Measurements from ENCODE around the gene PDE4D. TPM values are rescaled to one million over a fixed set of nuclear protein-coding genes. Genes with fewer than 3 reads are reported as not detected.

The PDE4D gene
- total RNA-seq, 1 donor from 2014 or later = 2.3 TPM

GRCh38 chr5:59149827-59150226, 743.7 kb downstream of the PDE4D start:
- no peaks in the 10 kb centered on the region for H3K4me1 ChIP-seq
- H3K27me3 ChIP-seq = no peaks in the 10 kb centered on the region
- Mint-ChIP-seq H3K27me3 (ENCODE audit: insufficient read depth, low read depth) (no peaks in the 10 kb centered on the region), H3K36me3 (no peaks in the 10 kb centered on the region), H3K4me3 (no peak overlapping the region), H3K9me3 (peaks cover 2% of the 10 kb centered on the region), H3K4me1 (no peaks in the 10 kb centered on the region), H3K27ac (no peak overlapping the region)
- H2AFZ ChIP-seq (replicated peaks) = no peak overlapping the region
- no peaks in the 10 kb centered on the region for H3K9me3 ChIP-seq (ENCODE audit: low read depth)
- H3K79me2 ChIP-seq (ENCODE audit: low read depth) = no peaks in the 10 kb centered on the region
- DNase-seq (ENCODE audit: low spot score) = no peak
- no peaks in the 10 kb centered on the region for H4K20me1 ChIP-seq (ENCODE audit: low read depth)
- no peaks in the 10 kb centered on the region for H3F3A ChIP-seq (ENCODE audit: low read depth)
- H3K36me3 ChIP-seq = no peaks in the 10 kb centered on the region
- no peak overlapping the region for H3K4me3 ChIP-seq
- no peak overlapping the region for H3K4me2 ChIP-seq
- H3K9ac ChIP-seq = no peak overlapping the region
- TF ChIP-seq EZH2phosphoT487 (IDR thresholded peaks at IDR 0.05) (no peak), CTCF (IDR thresholded peaks at IDR 0.05) (no peak), EZH2 (IDR thresholded peaks at IDR 0.05) (no peak)
- H3K27ac ChIP-seq = no peak overlapping the region

GRCh38 chr5:59149271-59149670, 744.3 kb downstream of the PDE4D start:
- Histone ChIP-seq H2AFZ (replicated peaks) (no peak overlapping the region), H3K4me1 (no peaks in the 10 kb centered on the region), H3K4me2 (no peak overlapping the region), H3K79me2 (ENCODE audit: low read depth) (no peaks in the 10 kb centered on the region), H3K4me3 (no peak overlapping the region), H3K9ac (no peak overlapping the region), H4K20me1 (ENCODE audit: low read depth) (no peaks in the 10 kb centered on the region), H3F3A (ENCODE audit: low read depth) (no peaks in the 10 kb centered on the region), H3K27me3 (no peaks in the 10 kb centered on the region), H3K27ac (no peak overlapping the region), H3K9me3 (ENCODE audit: low read depth) (no peaks in the 10 kb centered on the region), H3K36me3 (no peaks in the 10 kb centered on the region)
- Mint-ChIP-seq H3K4me3 (no peak overlapping the region), H3K27me3 (ENCODE audit: insufficient read depth, low read depth) (no peaks in the 10 kb centered on the region), H3K27ac (no peak overlapping the region), H3K4me1 (peaks cover under 1% of the 10 kb centered on the region), H3K9me3 (peaks cover 2% of the 10 kb centered on the region), H3K36me3 (no peaks in the 10 kb centered on the region)
- TF ChIP-seq CTCF (IDR thresholded peaks at IDR 0.05) = no peak
- no peak for TF ChIP-seq EZH2phosphoT487 (IDR thresholded peaks at IDR 0.05)
- TF ChIP-seq EZH2 (IDR thresholded peaks at IDR 0.05) = no peak
- DNase-seq (ENCODE audit: low spot score) = no peak

GRCh38 chr5:59146729-59147128, 746.8 kb downstream of the PDE4D start:
- Histone ChIP-seq H4K20me1 (ENCODE audit: low read depth) (no peaks in the 10 kb centered on the region), H3K79me2 (ENCODE audit: low read depth) (no peaks in the 10 kb centered on the region), H3K9ac (no peak overlapping the region), H3K4me3 (no peak overlapping the region), H3K9me3 (ENCODE audit: low read depth) (no peaks in the 10 kb centered on the region), H3K36me3 (no peaks in the 10 kb centered on the region), H3F3A (ENCODE audit: low read depth) (no peaks in the 10 kb centered on the region), H3K4me1 (peaks cover 2% of the 10 kb centered on the region), H2AFZ (replicated peaks) (no peak overlapping the region), H3K4me2 (no peak overlapping the region), H3K27ac (no peak overlapping the region), H3K27me3 (no peaks in the 10 kb centered on the region)
- DNase-seq (ENCODE audit: low spot score) = no peak
- H3K27ac Mint-ChIP-seq = no peak overlapping the region
- peaks cover 2% of the 10 kb centered on the region for H3K9me3 Mint-ChIP-seq
- H3K36me3 Mint-ChIP-seq = no peaks in the 10 kb centered on the region
- H3K27me3 Mint-ChIP-seq (ENCODE audit: insufficient read depth, low read depth) = peaks cover 3% of the 10 kb centered on the region
- H3K4me1 Mint-ChIP-seq = peaks cover 15% of the 10 kb centered on the region
- TF ChIP-seq EZH2phosphoT487 (IDR thresholded peaks at IDR 0.05) (no peak), EZH2 (IDR thresholded peaks at IDR 0.05) (no peak), CTCF (IDR thresholded peaks at IDR 0.05) (no peak)
- H3K4me3 Mint-ChIP-seq = no peak overlapping the region

Measured in neural progenitor cell (in vitro differentiated cells).